Coronary artery (tissue), 2 donors: ENCODE data around the gene PRKN.

Experiments
- DNase-seq: peaks from one replicate; pipeline ENCODE4 v3.0.0-alpha.2; 2017; ENCODE audit warnings: low spot score
- H3K27ac ChIP-seq, 2 donors: fragments of 200-600 bp; sonication (generic); one replicate each; pipeline ENCODE4 v1.5.1; 2016 to 2019
- H3K4me3 ChIP-seq: fragments of 200-600 bp; sonication (generic); 2 replicates; pipeline ENCODE4 v1.5.1; 2016; ENCODE audit warnings: mild to moderate bottlenecking, moderate library complexity
- TF ChIP-seq, protein P1 (sequence below): fragments of 200-600 bp; sonication (generic); IDR thresholded peaks from one replicate; pipeline ENCODE4 v1.5.1; 2019; ENCODE audit warnings: antibody characterized with exemption

PRKN gene

DNA sequence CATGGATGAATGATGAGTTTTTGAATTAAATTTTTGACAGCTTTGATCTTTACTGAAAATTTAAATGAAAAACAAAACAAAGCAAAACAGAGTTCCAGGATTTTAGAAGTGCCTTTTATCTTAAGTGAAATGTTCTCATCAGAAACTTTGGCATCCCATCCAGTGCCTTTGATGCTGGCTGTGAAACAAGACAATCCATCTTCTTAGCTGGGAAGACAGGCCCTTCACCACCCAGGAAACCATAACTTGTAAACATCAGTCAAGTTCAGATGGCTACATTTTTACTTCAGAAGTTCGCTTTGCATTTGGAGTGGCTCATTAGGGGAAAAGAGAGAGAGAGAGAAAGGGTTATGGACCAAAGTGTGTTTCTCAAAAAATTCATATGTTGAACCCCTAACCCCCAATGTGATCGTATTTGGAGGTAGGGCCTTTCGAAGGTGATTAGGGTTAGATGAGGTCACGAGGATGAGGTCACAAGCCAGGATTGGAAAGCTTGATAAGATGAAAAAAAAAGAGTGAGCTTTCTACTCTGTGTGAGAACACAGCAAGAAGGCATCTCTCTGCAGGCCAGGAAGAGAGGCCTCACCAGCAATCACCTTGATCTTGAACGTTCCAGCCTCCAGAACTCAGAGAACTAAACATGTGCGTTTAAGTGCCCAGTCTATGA lies 366.5 kb downstream of the PRKN start:
- no peak overlapping the region for H3K4me3 ChIP-seq
- no peak overlapping the region for H3K27ac ChIP-seq
- no peak for DNase-seq
- TF ChIP-seq, protein P1, sequence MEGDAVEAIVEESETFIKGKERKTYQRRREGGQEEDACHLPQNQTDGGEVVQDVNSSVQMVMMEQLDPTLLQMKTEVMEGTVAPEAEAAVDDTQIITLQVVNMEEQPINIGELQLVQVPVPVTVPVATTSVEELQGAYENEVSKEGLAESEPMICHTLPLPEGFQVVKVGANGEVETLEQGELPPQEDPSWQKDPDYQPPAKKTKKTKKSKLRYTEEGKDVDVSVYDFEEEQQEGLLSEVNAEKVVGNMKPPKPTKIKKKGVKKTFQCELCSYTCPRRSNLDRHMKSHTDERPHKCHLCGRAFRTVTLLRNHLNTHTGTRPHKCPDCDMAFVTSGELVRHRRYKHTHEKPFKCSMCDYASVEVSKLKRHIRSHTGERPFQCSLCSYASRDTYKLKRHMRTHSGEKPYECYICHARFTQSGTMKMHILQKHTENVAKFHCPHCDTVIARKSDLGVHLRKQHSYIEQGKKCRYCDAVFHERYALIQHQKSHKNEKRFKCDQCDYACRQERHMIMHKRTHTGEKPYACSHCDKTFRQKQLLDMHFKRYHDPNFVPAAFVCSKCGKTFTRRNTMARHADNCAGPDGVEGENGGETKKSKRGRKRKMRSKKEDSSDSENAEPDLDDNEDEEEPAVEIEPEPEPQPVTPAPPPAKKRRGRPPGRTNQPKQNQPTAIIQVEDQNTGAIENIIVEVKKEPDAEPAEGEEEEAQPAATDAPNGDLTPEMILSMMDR: no peak

DNA sequence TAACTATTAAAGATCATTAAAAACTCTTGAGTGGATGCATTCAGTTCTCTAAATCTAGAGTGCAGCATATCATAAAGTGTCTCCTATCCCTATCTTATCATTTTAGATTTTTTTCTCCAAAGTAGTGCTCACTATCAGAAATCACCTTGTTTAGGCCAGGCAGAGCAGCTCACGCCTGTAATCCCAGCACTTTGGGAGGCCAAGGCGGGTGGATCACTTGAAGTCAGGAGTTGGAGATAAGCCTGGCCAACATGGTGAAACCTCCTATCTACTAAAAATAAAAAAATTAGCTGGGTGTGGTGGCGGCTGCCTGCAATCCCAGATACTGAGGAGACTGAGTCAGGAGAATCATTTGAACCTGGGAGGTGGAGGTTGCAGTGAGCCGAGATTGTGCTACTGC lies 368.9 kb downstream of the PRKN start:
- no peak for DNase-seq
- no peak overlapping the region for H3K4me3 ChIP-seq
- TF ChIP-seq, protein P1: no peak
- no peak overlapping the region for H3K27ac ChIP-seq

DNA sequence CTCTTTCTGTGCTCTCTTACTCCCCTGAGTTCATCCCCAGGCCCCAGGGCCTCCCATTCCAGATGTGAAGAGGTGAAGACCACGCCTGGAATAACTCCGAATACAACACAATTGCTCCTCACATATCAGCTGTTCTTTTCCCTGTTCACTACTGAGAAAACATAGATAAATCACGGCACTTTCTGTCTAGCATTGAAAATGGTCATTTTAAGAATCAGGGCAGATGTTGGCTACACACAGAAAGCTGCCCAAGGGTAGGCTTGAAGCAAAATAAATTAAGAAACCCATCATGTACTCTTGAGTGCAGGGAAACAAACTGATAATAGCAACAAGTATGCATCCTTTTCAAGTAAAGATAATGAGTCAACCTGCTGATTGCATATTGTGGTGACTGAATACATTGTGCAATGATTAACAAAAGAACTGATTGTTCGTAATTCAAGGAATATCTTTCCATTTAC lies 382.5 kb downstream of the PRKN start:
- Histone ChIP-seq H3K27ac (no peak overlapping the region), H3K4me3 (no peak overlapping the region)
- no peak for DNase-seq
- TF ChIP-seq, protein P1: no peak

DNA sequence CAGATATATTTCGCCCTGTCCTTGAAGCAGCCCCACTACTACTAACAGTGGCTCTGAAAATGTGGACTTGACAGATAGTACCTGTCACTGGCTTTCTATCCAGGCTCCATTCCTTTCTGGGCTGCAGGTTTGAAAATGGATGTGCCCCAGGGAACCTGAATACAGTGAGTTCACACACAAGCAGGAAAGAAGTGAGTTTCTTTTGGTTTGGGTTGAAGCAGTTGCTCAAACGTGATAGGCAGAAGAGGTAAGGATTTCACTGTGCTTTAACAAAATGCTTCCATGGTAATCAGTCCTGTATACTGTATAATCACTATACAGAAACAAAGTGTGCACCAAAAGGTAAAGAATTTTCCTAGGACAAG lies 382.9 kb downstream of the PRKN start:
- no peak for DNase-seq
- TF ChIP-seq, protein P1: no peak
- Histone ChIP-seq H3K27ac (no peak overlapping the region), H3K4me3 (no peak overlapping the region)

DNA sequence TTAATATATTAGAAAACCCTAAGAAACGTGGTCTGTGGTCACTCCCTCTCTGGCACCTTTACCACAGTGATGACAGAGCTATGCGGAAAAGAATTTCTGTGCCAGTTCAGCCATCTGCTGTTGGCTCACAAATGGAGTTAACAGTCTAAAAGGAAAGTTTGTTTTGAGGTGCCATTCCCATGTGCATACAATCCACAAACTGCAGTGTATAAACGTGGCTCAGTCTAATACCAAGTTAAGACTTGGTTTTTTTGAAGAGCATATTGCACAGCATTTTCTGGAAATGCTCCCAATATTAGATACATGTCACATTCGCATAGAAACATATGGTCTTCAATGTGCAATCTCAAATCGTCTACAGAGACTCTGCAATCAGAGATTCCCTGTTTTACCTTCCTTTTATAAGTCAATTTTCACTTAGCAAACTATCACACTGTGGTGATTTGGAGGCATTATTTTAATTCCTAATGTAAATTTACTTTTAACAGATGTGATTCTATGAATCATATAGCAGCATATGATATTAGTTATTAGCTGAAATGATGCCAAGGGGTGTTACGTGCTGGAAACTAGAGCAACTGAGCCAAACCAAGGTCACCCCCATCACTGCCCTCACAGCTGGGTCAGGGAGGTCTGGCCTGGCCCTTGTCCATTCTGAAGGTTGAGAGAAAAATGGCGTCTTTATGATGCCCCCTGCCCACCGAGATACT lies 383.5 kb downstream of the PRKN start:
- no peak overlapping the region for H3K27ac ChIP-seq
- no peak for DNase-seq

DNA sequence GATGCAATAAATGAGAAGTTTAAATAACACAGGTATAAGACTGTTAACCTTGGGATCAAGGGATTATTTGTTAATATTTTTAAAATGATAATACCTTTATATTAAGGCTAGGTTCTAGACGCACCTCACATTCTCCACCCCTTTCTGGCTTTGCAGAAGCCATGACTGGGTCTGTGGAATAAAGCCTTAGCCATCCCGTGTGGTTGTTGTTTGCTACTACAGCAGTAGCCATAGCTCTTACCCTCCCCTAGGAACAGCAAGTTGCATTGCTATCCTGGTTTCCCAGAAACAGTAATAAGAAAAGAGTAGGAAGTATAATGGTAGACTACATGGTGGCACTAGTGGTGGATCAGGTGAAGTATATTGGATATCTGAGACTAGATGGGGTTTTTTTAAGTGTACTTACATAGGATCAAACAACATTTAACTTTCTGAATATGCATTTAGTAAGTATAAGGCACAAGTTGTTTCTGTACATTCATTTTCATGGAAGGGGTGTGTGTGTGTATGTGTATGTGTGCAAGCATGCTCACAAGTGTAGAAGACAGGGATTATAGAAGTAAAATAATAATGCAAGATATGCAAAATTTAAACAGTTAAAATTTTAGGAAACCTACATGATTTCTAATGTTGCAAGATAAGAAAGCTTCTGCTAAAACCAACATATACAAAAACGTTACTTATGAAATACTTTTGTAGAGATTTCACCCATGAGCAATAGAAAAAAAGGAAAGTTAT lies 384.2 kb downstream of the PRKN start:
- no peak overlapping the region for H3K4me3 ChIP-seq
- no peak for DNase-seq
- H3K27ac ChIP-seq: no peak overlapping the region
- TF ChIP-seq, protein P1: no peak

More for the DNA sequence above, 383.5 kb downstream of the PRKN start:
- H3K4me3 ChIP-seq: no peak overlapping the region
- TF ChIP-seq, protein P1: no peak
